Stimulated activated CD8-positive, alpha-beta memory T cell treated with anti-CD3 and anti-CD28 coated beads, Interleukin-7, amount 100 ng/mL, for 24 hours (primary cell): ENCODE data around the gene EIF2S2.

Experiments used
- DNase-seq: peaks from one replicate; pipeline ENCODE4 v3.0.0-alpha.2; 2020; ENCODE audit warnings: low read depth

The EIF2S2 gene

GRCh38 chr20:34062570-34063482, 49.2 kb downstream of the EIF2S2 start:
- DNase-seq, result no peak

- no peak for DNase-seq
These were observed 50.3 kb downstream of the EIF2S2 start for GRCh38 chr20:34061695-34062094.

GRCh38 chr20:34060970-34061369, 51.1 kb downstream of the EIF2S2 start:
- no peak for DNase-seq

- DNase-seq, result no peak
These were observed 53.2 kb downstream of the EIF2S2 start for GRCh38 chr20:34058831-34059230.

- DNase-seq, result no peak
These were observed 56.8 kb downstream of the EIF2S2 start for GRCh38 chr20:34055290-34055689.

GRCh38 chr20:34052414-34052813, 59.6 kb downstream of the EIF2S2 start:
- DNase-seq, result no peak

- DNase-seq, result no peak
These were observed 61.9 kb downstream of the EIF2S2 start for GRCh38 chr20:34049897-34050695.

- DNase-seq, result no peak
These were observed 62.7 kb downstream of the EIF2S2 start for GRCh38 chr20:34049389-34049788.

GRCh38 chr20:34047917-34048316, 64.1 kb downstream of the EIF2S2 start:
- DNase-seq, result no peak

- DNase-seq, result no peak
These were observed 64.9 kb downstream of the EIF2S2 start for GRCh38 chr20:34047010-34047687.

- no peak for DNase-seq
These were observed 65.9 kb downstream of the EIF2S2 start for GRCh38 chr20:34045930-34046725.

GRCh38 chr20:34045294-34045693, 66.7 kb downstream of the EIF2S2 start:
- no peak for DNase-seq

- DNase-seq, result no peak
These were observed 69.0 kb downstream of the EIF2S2 start for GRCh38 chr20:34043025-34043424.

GRCh38 chr20:34042262-34042661, 69.8 kb downstream of the EIF2S2 start:
- no peak for DNase-seq

GRCh38 chr20:34041226-34041625, 70.8 kb downstream of the EIF2S2 start:
- DNase-seq, result no peak

- DNase-seq, result no peak
These were observed 71.6 kb downstream of the EIF2S2 start for GRCh38 chr20:34040300-34040995.
